Right lobe of liver (tissue), 4 donors: ENCODE results near the gene UBASH3B.

Experiments used
- CTCF ChIP-seq, 4 donors: fragments of 200-600 bp in 3 of 4; fragments of 450-650 bp in 1 of 4; IDR thresholded peaks; one replicate each; pipeline versions ENCODE4 v1.5.1 to v1.8.0; 2016 to 2022; ENCODE audit warnings: antibody characterized with exemption in 4 of 4, mild to moderate bottlenecking in 2 of 4
- POLR2A ChIP-seq: fragments of 450-650 bp; IDR thresholded peaks from one replicate; pipeline ENCODE4 v1.6.1; 2017; ENCODE audit warnings: antibody characterized with exemption, mild to moderate bottlenecking
- donor health status: DM: no; HTN: no; CAD: no.
- donor health status: DM: no; HTN: no; CAD: no.
- donor health status: DM: no; HTN: yes; CAD: no.

GRCh38 chr11:122782222-122782621, 126.7 kb downstream of the UBASH3B start:
- TF ChIP-seq POLR2A (no peak), CTCF (IDR thresholded peaks at IDR 0.05) (no peak)
